ENCODE results near the gene MMP17. TPM values are rescaled to one million over a fixed set of nuclear protein-coding genes. Genes with fewer than 3 reads are reported as not detected.

Gene MMP17
- total RNA-seq, 2 experiments from 2014 or later: not detected

DNA sequence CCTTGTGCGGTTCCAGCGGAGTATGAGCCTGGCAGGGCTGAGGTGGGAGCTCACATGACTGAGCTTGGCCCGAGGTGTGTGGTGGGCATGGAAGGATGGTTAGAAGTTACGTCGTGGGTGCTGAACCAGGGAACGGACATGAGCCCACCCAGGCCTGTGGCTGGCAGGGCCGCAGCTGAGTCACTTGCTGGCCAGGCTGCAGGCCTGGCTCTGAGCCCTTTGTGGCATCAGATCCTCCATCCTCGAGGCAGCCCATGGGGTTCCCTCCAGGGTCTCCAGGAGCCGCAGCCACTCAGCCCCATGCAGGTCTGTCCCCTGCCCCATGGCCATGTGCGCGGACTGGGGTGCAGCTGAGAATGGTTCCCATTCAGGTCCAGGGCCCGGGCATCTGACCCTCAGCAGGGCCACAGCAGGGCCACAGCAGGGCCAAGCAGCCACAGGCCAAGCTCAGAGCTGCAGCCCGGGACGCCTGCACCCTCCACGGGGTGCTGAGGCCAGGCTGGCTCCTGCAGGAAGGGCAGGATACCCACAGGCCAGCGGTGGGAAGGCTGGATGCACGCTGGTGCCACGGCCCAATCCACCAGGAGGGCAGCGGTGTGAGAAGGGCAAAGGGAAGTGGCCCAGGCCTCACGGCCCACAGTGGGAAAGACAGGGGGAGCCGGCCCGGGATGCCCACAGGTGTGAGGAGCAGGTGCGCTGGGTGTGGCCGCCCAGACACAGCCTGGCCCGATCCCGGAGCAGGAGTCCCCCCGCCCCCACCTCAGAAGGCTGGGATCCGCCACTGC is 39.9 kb downstream of the MMP17 start:
- no peaks in the 10 kb centered on the region for H3K9me3 ChIP-seq (ENCODE audit: low read length)
- intact Hi-C loops (cut with micrococcal nuclease; ENCODE audit: unreplicated experiment): no loop called here
- H3K79me2 ChIP-seq (ENCODE audit: insufficient read depth, low read depth, low read length): no peaks in the 10 kb centered on the region
- H3K36me3 ChIP-seq (ENCODE audit: insufficient read depth, low read length): no peaks in the 10 kb centered on the region
- POLR2A ChIA-PET: no interaction called here
- no peak overlapping the region for H2AFZ ChIP-seq (ENCODE audit: low read length)
- DNase-seq (ENCODE audit: low spot score): no peak
- CTCF ChIA-PET (ENCODE audit: unreplicated experiment): no interaction called here
- no peak overlapping the region for H3K4me3 ChIP-seq (ENCODE audit: low read depth, low read length, poor library complexity, severe bottlenecking)
- H3K9me2 ChIP-seq (ENCODE audit: insufficient read depth, low read length): no peaks in the 10 kb centered on the region
- H3K4me1 ChIP-seq (ENCODE audit: insufficient read depth, low read length, poor library complexity, severe bottlenecking): no peaks in the 10 kb centered on the region
- no TSS peak for BruUV-seq (replicated peaks)
- no peak for TF ChIP-seq EZH2phosphoT487 (IDR thresholded peaks at IDR 0.05; ENCODE audit: borderline replicate concordance, low read depth, low read length)
- TF ChIP-seq CTCF (conservative IDR thresholded peaks at IDR 0.05; ENCODE audit: low read length): no peak
- no peak overlapping the region for H3K27ac ChIP-seq (ENCODE audit: low read depth, low read length, poor library complexity, severe bottlenecking)
- no peak overlapping the region for H3K4me2 ChIP-seq (ENCODE audit: low read length)
- H4K20me1 ChIP-seq (ENCODE audit: insufficient read depth, low read length): no peaks in the 10 kb centered on the region

GRCh38 chr12:131869871-131870418 is 41.8 kb downstream of the MMP17 start:
- Histone ChIP-seq H3K4me1 (ENCODE audit: insufficient read depth, low read length, poor library complexity, severe bottlenecking) (no peaks in the 10 kb centered on the region), H3K4me3 (ENCODE audit: low read depth, low read length, poor library complexity, severe bottlenecking) (no peak overlapping the region), H3K36me3 (ENCODE audit: insufficient read depth, low read length) (no peaks in the 10 kb centered on the region), H3K79me2 (ENCODE audit: insufficient read depth, low read depth, low read length) (no peaks in the 10 kb centered on the region), H2AFZ (ENCODE audit: low read length) (no peak overlapping the region), H3K9me3 (ENCODE audit: low read length) (no peaks in the 10 kb centered on the region), H3K9me2 (ENCODE audit: insufficient read depth, low read length) (no peaks in the 10 kb centered on the region), H3K27ac (ENCODE audit: low read depth, low read length, poor library complexity, severe bottlenecking) (no peak overlapping the region), H4K20me1 (ENCODE audit: insufficient read depth, low read length) (no peaks in the 10 kb centered on the region), H3K4me2 (ENCODE audit: low read length) (no peak overlapping the region)
- CTCF ChIA-PET (ENCODE audit: unreplicated experiment): no interaction called here
- TF ChIP-seq CTCF (conservative IDR thresholded peaks at IDR 0.05; ENCODE audit: low read length) (no peak), EZH2phosphoT487 (IDR thresholded peaks at IDR 0.05; ENCODE audit: borderline replicate concordance, low read depth, low read length) (no peak)
- intact Hi-C loops (cut with micrococcal nuclease; ENCODE audit: unreplicated experiment): no loop called here
- BruUV-seq (replicated peaks): no TSS peak
- DNase-seq (ENCODE audit: low spot score): no peak
- POLR2A ChIA-PET: no interaction called here

GRCh38 chr12:131871677-131872076 is 43.5 kb downstream of the MMP17 start:
- ChIA-PET POLR2A (no interaction called here), CTCF (ENCODE audit: unreplicated experiment) (no interaction called here)
- no peak for TF ChIP-seq CTCF (conservative IDR thresholded peaks at IDR 0.05; ENCODE audit: low read length)
- no peak for TF ChIP-seq EZH2phosphoT487 (IDR thresholded peaks at IDR 0.05; ENCODE audit: borderline replicate concordance, low read depth, low read length)
- H3K4me1 ChIP-seq (ENCODE audit: insufficient read depth, low read length, poor library complexity, severe bottlenecking): no peaks in the 10 kb centered on the region
- H3K36me3 ChIP-seq (ENCODE audit: insufficient read depth, low read length): no peaks in the 10 kb centered on the region
- no TSS peak for BruUV-seq (replicated peaks)
- H3K9me3 ChIP-seq (ENCODE audit: low read length): no peaks in the 10 kb centered on the region
- no peaks in the 10 kb centered on the region for H3K79me2 ChIP-seq (ENCODE audit: insufficient read depth, low read depth, low read length)
- H3K4me2 ChIP-seq (ENCODE audit: low read length): no peak overlapping the region
- no peaks in the 10 kb centered on the region for H3K9me2 ChIP-seq (ENCODE audit: insufficient read depth, low read length)
- intact Hi-C loops (cut with micrococcal nuclease; ENCODE audit: unreplicated experiment): no loop called here
- DNase-seq (ENCODE audit: low spot score): no peak
- H4K20me1 ChIP-seq (ENCODE audit: insufficient read depth, low read length): no peaks in the 10 kb centered on the region
- no peak overlapping the region for H3K4me3 ChIP-seq (ENCODE audit: low read depth, low read length, poor library complexity, severe bottlenecking)
- H3K27ac ChIP-seq (ENCODE audit: low read depth, low read length, poor library complexity, severe bottlenecking): no peak overlapping the region
- no peak overlapping the region for H2AFZ ChIP-seq (ENCODE audit: low read length)

All from OCI-LY7 (cell line).